Liver (tissue), 3 donors: ENCODE measurements around the gene PLOD3.

Experiments
- ATF3 ChIP-seq: IDR thresholded peaks from 2 replicates; pipeline ENCODE4 v1.6.1; 2016; ENCODE audit warnings: antibody characterized with exemption
- CTCF ChIP-seq: fragments of 150-350 bp; IDR thresholded peaks from 2 replicates; pipeline ENCODE4 v1.5.1; 2017; ENCODE audit warnings: improper control_type of control experiment, low read depth, low read length; ENCODE audit not compliant: missing input control
- JUND ChIP-seq, 2 donors: IDR thresholded peaks; 2 replicates each; pipeline ENCODE4 v1.6.1; 2016; ENCODE audit warnings: antibody characterized with exemption in 2 of 2
- RAD21 ChIP-seq, 2 donors: IDR thresholded peaks; 2 replicates each; pipeline ENCODE4 v1.6.1; 2016; ENCODE audit warnings: antibody characterized with exemption in 2 of 2, mild to moderate bottlenecking in 2 of 2
- REST ChIP-seq: IDR thresholded peaks from 2 replicates; pipeline ENCODE4 v1.6.1; 2016; ENCODE audit warnings: antibody characterized with exemption, mild to moderate bottlenecking
- SP1 ChIP-seq: IDR thresholded peaks from 2 replicates; pipeline ENCODE4 v1.6.1; 2018; ENCODE audit warnings: antibody characterized with exemption, mild to moderate bottlenecking
- TAF1 ChIP-seq: conservative IDR thresholded peaks from 2 replicates; pipeline ENCODE4 v1.6.1; 2016; ENCODE audit warnings: antibody characterized with exemption, mild to moderate bottlenecking
- YY1 ChIP-seq: IDR thresholded peaks from 2 replicates; pipeline ENCODE4 v1.6.1; 2016; ENCODE audit warnings: antibody characterized with exemption, mild to moderate bottlenecking
- donor health status: healthy.
- donor health status: healthy.

GRCh38 chr7:101208794-101209193 lies 8.6 kb downstream of the PLOD3 start:
- no peak for TF ChIP-seq CTCF
- TF ChIP-seq TAF1, result no peak
- no peak for TF ChIP-seq REST
- no peak for TF ChIP-seq YY1
- no peak for TF ChIP-seq ATF3
- TF ChIP-seq RAD21 (IDR thresholded peaks at IDR 0.05), result no peak
- TF ChIP-seq SP1, result no peak
- TF ChIP-seq JUND (IDR thresholded peaks at IDR 0.05), result no peak
